HG03521 (cell line): ENCODE results near the gene CA10.

ENCODE experiments used
- ATAC-seq: cut with Tn5 transposase; IDR thresholded peaks from one replicate; pipeline ENCODE4 v1.9.1; 2021; ENCODE audit warnings: mild to moderate bottlenecking, moderate library complexity; ENCODE audit not compliant: unreplicated experiment

Gene CA10

GRCh38 chr17:51699303-51699702 lies 459.2 kb downstream of the CA10 start:
- ATAC-seq, result no peak

- ATAC-seq, result no peak
Measured at GRCh38 chr17:51692917-51693316, 465.6 kb downstream of the CA10 start.

- no peak for ATAC-seq
Measured at GRCh38 chr17:51687887-51688286, 470.6 kb downstream of the CA10 start.

- no peak for ATAC-seq
Measured at GRCh38 chr17:51685287-51685909, 473.1 kb downstream of the CA10 start.

GRCh38 chr17:51684214-51684613 lies 474.3 kb downstream of the CA10 start:
- ATAC-seq, result no peak

GRCh38 chr17:51683291-51683690 lies 475.2 kb downstream of the CA10 start:
- no peak for ATAC-seq

- ATAC-seq, result no peak
Measured at GRCh38 chr17:51682115-51682514, 476.4 kb downstream of the CA10 start.

GRCh38 chr17:51677875-51678274 lies 480.6 kb downstream of the CA10 start:
- no peak for ATAC-seq

- ATAC-seq, result no peak
Measured at GRCh38 chr17:51676691-51677487, 481.6 kb downstream of the CA10 start.

GRCh38 chr17:51674579-51675255 lies 483.8 kb downstream of the CA10 start:
- ATAC-seq, result no peak

- no peak for ATAC-seq
Measured at GRCh38 chr17:51673070-51673469, 485.4 kb downstream of the CA10 start.

GRCh38 chr17:51672065-51672464 lies 486.4 kb downstream of the CA10 start:
- no peak for ATAC-seq

GRCh38 chr17:51670899-51671298 lies 487.6 kb downstream of the CA10 start:
- ATAC-seq, result no peak

GRCh38 chr17:51668963-51669246 lies 489.6 kb downstream of the CA10 start:
- ATAC-seq, result no peak

- ATAC-seq, result no peak
Measured at GRCh38 chr17:51668155-51668962, 490.2 kb downstream of the CA10 start.

GRCh38 chr17:51667706-51668083 lies 490.8 kb downstream of the CA10 start:
- no peak for ATAC-seq

GRCh38 chr17:51666971-51667705 lies 491.4 kb downstream of the CA10 start:
- ATAC-seq, result no peak

- ATAC-seq, result no peak
Measured at GRCh38 chr17:51662204-51663056, 496.1 kb downstream of the CA10 start.

GRCh38 chr17:51661403-51661802 lies 497.1 kb downstream of the CA10 start:
- no peak for ATAC-seq

- ATAC-seq, result no peak
Measured at GRCh38 chr17:51660266-51660665, 498.2 kb downstream of the CA10 start.
